ENCODE measurements around the gene DLGAP1.

DNA sequence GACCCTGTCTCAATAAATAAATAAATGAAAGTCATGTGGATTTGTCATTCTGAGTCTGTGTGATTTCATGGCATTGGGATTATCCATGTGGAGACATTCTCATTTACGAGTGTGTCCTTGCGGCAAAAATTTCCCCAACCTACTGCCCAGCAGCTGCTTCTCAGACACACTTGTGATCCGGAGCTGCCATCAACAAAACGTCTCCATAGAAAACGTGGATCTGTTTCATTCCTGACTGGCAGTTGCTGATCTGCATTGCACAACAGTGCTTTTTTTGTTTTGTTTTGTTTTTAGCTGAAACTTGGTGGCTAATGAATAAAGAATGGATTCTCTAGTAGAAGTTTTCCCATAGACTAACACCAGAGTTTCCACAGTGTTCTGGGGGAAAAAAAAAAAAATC, 930.4 kb downstream of the DLGAP1 start:
- TF ChIP-seq ZNF274 (IDR thresholded peaks at IDR 0.05; ENCODE audit: low read depth, low read length) (no peak), YY1 (IDR thresholded peaks at IDR 0.05; ENCODE audit: insufficient read depth, insufficient read length) (no peak)
